Urothelium cell line (cell line): Measurements from ENCODE around the gene TMEM235.
"Not testable (repeated sequence)": the region's sequence is repeated elsewhere in the genome, so short reads cannot be mapped to it uniquely, and the experiment has no call there.

ENCODE experiments used
- DNase-seq: peaks from one replicate; pipeline ENCODE4 v3.0.0; 2011; ENCODE audit warnings: low spot score, mixed read lengths
- FAIRE-seq: peaks from 2 replicates; lab custom pipeline; 2011; peaks lifted over from hg19 to GRCh38; lab: Jason Lieb, UNC

TMEM235 gene

DNA sequence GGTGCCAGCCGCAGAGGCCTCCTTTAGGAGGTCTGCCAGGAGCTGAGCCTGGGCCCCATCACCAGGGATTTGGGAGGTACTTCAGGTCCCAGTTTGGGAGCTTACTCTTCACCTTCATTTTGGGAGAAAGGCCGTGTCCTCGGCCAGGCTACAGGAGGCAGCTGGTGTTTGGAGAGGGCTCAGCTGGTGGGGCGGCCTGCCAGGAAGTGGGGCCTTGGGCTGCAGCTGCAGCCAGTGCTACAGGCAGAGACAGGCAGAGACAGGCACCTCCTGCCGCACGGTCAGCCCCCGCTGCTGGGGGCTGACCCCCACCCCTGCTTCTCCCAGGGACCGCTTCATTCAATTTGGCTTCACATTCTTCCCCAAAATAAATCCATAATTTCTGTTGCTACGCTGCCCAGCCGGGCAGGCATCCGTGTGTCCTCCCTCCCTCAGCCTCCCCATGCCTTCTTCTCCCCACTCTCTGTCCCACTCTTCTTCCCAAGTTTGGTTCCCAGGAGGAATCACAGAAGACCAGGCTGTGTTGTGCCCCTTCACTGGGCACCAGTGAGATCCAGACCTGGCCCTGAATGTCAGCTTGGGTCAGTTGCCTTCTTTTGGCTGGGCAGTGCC, 6.1 kb downstream of the TMEM235 start:
- FAIRE-seq (no peak), DNase-seq (no peak)

DNA sequence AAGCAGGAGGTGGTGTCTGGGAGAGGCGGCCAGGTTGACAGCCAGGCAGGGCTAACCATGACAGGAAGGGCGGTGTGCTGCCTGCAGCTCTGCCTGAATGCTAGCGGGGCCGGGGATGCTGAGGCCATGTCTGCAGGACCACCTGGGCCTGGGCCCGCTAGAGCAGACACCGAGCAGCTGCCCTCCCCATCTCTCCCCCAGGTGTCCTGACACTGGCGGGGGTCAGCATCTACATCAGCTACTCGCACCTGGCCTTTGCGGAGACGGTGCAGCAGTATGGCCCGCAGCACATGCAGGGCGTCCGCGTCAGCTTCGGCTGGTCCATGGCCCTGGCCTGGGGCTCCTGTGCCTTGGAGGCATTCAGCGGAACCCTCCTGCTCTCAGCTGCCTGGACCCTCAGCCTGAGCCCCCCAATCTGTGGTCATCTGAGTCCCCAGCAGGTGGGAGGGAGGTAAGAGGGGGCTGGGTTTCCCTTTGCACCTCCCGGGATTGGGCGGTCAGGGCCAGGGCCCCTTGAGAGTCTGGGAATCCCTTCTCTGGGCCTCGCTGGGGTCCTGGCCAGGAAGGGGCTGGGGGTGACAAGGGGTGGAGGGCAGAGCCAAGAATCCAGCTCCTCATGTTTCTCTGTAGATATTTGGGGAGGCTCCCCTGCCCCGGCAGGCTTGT, 7.5 kb downstream of the TMEM235 start:
- FAIRE-seq = no peak
- no peak for DNase-seq

DNA sequence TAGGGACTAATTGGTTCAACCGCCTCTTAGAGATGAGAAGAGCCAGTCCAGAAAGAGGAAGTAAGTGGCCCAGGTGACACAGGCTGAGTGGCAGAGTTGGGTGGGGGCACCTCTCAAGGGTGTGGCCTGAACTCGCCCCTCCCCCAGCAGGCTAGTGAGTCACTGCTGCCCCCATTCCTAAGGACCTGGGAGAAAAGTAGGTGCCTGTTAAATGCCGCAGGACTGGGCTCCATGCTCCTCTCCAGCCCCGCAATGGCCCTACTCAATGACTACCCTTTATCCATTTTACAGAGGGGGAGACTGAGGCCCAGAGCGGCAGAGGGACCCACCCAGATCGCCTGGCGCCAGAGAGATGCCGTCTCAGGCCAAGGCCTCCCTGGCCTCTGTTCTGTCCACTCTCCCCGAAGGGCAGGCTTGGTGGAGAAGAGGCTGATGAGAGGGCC, 8.1 kb downstream of the TMEM235 start:
- DNase-seq = no peak
- FAIRE-seq = no peak

DNA sequence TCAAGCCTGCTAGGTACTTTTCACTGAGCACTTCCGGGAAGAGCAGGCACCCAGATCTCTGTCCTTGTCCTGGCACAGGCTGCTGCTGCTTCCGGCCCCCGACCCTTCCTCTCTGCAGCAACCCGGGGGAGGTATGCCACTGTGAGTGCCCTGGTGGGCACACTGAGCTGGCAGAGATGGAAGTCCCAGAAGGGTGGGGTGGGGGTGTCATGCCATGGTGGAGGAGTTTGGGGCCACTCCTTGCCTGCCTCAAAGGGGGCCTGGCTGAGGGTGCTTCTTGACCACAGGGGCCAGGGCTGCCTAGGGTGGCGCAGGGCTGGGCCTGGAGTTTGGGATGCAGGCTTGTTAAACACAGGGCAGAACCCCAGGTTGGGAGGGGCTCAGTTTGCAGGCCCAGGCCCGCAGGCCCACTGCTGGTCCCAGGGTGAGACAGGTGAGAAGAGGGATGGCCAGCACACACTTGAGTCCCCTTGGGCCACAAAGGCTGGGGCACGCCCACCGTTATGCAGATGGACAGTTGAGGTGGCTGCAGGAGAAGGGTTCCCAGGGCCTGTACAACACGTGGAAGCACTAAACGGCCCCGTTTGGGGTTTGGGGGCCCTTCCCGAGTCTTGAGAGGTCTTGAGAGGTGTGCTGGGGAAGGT, 8.7 kb downstream of the TMEM235 start:
- DNase-seq (no peak), FAIRE-seq (no peak)

DNA sequence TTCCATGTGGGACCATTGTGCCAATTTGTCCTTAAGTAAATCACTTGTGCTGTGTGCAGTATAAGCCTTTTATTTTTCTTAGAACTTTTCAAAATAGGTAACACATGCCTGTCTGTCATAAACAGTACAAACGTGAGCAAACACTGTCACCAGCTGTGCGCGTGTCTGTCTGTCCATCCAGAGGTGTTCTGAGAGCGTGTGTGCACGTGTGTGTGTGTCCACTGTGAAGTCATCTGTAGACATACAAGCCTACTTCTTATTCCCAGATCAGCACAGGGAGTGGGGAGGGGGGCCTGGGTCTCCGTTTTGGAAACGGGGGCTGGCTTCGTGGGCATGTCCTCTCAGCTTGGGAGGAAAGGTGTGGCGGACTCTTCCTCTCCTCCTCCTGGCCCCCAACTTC, 9.4 kb downstream of the TMEM235 start:
- DNase-seq = no peak
- FAIRE-seq = peak; percentile 88

DNA sequence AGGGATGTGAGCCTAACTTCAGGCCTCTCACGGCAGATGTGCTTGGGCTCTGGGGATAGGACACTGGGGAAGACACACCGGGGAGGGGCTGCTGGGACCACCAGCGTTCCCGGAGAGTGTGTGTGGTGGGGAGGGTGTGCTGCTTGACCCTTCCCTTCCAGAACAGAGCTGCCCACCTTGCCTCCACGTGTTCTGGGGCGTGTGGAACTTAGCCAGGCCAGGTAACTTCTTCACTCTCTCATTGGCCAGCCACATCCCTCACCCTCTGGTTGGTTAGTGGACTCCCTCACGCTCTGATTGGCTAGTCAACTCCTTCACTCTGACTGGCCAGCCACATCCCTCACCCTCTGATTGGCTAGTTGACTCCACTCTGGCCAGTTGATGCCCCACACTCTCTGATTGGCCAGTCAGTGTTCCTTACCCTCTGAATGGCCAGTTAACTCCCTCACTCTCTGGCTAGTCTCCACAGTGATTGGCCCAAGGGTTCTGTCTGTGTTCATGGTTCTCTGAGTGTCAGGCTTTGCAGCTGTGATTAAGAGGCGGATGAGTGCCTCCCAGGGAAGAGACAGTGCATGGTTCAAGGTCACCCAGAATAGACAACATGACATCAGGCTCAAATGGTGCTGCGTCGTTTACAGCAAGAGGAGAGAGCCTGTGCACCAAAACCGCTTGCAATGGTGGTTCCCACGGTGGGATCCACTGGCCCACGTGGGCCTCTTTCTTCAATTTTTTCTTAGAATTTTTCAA, 10.0 kb downstream of the TMEM235 start:
- FAIRE-seq (no peak), DNase-seq (no peak)

DNA sequence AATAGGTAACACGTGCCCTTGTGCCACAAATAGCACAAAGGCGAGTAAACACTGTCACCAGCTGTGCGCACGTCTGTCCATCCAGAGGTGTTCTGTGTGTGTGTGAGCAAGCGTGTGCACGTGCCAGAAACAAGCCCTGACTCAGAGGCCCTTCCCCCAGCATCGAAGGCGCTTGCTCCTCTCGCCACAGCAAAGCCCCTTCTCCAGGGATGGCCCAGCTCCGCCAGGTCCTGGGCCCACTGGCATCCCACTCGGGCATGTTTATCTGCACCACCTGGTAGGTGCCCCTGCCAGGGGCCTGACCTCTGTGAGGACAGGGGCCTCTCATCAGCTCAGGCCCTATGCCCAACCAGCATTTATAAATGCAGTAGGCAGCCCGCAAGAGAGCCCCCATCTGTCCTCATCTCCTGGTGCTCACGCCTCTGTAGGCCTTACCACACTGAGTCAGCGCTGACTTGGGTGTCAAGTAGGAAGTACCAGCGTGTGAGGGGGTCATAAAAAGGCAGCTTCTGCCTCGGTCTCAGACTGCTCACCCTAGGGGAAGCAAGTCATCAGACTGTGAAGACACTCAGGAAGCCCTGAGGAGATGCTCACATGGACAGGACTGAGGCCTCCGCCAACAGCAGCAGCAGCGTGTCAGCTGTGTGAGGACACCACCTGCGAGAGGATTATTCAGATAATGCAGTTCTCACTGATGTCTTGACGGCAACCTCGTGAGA, 10.8 kb downstream of the TMEM235 start:
- peak; percentile 62 for FAIRE-seq
- peak; percentile 52 for DNase-seq

DNA sequence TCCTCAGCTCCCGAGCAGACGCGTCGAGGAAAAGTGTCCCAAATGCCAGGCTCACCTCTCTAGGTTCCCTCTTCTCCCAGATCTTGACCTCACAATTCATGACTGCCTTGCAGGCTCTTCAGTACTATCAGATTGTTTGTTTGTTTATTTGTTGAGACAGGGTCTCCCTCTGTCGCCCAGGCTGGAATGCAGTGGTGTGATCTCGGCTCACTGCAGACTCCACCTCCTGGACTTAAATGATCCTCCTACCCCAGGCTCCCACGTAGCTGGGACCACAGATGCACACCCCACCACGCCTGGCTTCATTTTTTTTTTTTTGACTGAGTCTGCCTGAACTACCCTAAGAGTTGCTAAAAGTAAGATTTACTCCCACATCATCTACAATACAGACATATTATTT, 15.9 kb downstream of the TMEM235 start:
- FAIRE-seq = no peak
- no peak for DNase-seq

DNA sequence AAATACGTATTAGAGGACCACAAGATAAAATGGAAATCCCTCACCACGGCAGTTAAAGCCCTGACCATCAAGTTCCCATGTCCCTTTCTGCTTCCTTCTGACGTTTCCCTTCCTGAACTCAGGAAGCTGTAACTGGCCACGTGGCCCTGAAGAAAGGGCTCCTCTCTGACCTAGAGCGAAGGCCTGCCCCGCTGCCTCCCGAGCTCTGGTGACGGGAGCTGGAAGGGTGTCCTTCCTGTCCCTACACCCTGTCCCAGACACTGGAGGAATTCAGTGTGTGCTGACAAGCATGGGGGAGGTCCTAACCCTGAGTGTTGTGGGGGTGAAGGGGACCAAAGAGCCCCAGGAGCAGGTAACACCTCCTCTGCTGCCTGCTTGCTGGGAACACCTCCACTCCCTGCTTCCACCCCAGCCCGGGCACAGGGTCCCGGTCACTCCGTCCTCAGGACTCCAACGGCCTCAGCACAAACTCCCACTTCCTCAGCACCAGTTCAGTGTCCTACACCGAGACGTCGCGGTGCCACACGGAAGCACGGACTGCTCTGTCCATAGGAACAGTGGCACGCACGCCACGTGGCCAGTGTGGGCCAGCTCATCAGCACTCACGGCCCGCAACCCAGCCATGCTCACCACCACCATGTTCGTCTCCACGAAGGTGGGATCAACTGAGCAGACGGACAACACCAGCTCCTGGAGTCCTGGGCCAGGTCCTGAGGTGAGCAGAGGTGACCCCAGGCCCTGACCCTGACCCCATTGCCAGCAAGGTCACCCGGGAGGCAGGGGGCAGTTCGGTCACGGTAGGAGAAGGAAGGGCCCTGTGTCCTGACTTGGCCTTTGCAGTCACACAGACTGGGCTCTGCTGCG, 16.9 kb downstream of the TMEM235 start:
- peak; percentile 50 for FAIRE-seq

DNA sequence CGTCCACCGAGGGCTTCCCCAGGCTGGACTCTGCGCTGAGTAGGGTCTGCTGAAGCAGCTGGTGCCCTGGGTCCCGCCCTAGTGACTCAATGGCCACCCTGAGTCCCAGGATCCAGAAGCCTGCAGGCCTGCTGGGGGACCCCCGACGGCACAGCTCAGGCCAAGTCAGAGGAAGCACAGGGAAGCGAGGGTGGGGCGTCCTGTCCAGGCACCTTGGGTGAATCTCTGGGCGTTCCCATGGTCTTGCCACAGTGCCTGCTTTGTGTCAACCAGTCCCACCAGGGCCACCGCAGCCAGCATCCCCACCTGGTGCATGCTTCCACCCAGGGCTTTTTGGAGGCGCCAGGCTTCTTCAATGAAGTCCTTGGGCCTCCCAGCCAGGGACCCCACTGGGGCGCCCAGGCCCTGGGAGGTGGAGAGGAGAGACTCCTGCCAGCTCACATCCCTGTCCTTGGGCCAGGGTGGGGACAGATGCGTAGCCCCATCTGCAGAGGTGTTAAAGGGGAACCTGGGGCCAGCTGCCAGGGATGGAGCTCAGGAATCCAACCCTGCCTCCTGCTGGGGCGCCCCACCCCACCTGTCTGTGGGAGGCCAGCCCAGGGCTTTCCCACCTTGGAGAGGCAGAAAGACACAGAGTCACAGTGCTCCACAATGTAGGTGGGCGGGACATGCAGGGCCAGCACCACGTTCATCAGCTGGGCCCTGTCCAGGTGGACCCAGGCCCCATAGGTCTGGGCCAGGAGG, 17.8 kb downstream of the TMEM235 start:
- DNase-seq (no peak), FAIRE-seq (no peak)

More for the DNA sequence above, 16.9 kb downstream of the TMEM235 start:
- no peak for DNase-seq

DNA sequence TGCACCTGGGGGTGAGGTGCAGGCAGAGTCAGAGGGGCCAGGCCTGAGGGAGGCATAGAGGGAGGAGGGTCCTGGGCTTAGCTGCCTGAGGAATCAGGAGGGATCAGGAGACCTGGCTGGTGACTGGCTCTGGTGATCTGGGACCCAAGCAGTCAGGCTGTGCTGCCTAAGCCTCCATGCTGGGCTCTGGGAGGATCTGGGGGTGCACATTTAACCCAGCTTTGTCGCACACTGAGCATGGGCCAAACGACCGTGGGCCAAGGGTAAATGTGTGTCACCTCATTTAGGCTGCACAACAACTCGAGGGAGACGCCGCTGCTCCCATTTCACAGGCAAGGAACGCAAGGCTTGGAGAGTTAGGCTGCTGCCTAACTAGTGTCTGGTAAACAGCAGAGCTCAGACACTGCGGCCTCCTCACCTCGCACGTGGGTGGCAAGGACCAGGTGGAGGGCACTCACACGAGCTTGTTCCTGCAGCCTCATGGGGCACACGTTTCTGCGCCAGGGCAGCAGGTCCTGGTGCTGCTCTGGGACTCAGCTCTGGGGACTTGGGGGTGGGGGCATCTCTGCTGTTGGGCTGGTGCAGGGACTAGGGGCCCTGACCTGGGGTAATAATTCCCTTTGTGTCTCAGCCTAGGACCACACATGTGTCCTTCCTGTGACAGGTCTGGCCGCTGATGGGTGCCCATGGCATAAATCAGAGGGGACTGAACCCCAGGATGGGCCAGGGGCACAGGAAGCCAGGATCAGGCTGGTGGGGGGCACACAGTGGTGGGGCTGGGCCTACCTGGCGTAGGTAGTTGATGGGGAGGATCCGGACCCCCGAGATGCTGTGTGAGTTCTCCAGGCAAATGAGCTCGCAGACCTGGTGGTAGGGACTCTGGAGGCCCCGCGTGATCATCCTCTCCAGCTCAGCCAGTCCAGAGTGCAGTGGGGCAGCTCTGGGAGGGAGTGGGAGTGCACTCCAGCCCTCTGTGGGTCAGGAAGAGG, 18.7 kb downstream of the TMEM235 start:
- DNase-seq (no peak), FAIRE-seq (peak; percentile 75)

DNA sequence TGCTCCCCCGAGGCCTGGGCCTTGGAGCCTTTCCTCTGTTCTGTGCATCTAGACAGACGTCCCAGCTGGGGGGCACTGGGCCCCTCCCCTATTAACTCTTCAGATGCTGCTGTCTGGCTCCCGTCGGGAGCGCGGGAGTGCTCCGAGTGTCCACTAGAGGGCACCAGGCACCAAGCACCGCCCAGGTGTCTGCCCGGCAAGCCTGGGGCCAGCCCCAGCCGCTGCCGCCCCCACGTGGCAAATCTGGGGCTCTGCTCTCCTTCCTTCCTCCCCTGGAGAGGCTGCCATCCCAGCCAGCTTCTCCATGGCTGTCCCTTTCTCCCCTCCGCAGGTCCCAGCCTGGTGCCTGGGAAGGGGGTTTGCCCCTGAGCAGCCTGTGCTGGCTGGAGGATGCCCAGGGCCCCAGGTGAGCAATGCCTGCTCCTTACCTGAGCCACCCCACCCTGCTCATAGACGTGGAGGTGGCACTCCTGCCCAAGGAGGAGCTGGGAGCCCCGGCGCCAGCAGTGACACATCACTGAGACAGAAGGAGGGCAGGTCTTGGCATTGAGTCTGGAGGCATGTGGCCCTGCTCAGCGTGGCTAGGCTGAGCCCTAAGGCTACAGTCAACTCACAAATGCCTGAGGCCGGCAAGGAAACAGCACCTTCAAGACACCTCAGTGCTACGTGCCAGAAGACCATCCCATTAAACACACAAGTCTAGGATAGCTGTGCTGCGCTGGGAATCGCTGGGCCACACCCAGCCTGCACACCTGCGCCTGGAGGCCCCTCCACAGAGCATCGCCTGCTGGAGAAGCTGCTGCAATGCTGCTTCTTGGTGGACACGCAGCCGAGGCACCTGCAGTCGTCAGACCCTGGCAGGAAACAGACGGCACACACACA, 19.7 kb downstream of the TMEM235 start:
- DNase-seq (peak; percentile 97), FAIRE-seq (peak; percentile 82)

DNA sequence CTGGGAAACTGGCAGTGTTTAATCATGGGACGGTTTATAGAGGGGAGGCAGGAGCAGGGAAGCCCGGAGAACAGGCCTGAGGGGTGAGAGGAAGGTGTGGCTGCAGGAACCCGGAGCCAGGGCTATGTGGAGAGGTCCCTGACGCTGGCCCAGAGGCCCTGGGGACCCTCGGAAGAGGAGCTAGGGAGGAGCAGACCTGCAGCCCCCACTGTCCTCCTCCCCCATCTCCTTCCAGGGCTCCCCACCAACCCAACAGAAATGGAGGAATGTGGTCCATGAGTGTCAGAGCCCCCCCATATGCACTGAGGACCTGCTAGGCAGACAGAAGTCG, 20.3 kb downstream of the TMEM235 start:
- DNase-seq = no peak
- FAIRE-seq = no peak

DNA sequence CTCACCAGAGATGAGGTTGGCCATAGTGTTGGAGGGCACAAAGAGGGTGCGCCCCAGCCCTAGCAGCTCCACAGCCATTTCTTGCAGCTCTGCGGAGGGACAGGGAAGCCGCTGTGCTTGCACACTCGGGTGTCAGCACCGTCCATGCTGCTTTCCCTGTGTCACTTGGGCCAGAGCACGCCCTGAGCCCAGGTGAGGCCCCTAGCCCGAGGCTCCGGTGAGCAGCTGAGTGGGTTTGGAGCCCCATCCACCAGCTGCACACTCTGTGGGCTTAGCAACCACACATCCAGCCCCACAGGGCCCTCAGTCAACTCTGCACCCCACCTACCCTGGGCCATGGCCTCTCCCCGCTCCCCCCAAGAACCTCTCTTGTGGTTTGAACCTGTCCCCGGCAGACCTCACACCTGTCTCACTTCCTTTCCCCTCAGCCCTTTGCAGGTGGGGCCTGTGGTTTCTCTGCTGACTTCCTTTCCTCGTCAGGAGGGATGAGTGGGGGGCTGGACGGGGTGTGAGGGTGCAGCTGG, 20.7 kb downstream of the TMEM235 start:
- no peak for FAIRE-seq
- no peak for DNase-seq

DNA sequence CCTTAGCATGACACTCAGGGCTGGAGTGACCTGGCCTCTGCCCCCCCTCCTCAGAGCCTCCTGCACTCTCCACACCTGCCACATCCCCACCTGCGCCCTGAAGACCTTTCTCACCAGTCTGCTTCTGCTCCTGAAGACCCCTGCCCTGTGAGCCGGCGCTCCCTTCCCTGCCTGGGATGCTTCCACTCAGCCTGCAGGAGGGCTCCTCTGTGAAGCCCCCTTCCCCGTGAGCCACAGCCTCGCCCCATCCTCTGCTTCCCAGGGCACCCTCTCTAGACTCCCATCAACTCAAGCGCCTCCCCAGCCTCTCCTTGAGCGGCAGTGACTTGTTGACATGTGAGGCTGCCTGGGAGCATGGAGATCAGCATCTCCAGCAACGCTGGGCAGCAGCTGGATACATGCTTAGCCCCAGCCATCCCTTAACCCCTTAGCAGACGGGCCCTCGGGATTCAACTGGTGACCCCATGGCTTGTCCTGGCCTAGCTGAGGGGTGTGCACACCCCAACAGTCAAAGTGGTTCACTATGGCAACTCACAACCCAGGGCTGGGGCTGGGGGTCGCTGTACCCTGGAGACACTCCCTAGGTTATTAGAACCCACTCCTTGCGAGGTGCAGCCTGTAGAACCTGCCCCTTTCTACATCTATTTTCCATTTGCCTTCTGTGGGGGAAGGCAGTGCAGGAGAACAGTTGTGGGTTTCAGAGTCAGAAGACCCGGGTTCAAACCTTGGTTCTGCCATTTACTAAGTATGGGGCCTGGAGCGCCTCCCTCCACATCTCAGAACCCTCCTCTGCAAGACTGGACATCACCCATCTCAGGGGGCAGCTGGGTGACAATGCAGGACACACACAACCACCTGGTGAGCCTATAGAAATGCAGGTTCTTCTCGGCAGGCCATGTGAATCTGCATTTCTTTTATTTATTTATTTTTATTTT, 21.5 kb downstream of the TMEM235 start:
- FAIRE-seq = peak; percentile 65
- no peak for DNase-seq

DNA sequence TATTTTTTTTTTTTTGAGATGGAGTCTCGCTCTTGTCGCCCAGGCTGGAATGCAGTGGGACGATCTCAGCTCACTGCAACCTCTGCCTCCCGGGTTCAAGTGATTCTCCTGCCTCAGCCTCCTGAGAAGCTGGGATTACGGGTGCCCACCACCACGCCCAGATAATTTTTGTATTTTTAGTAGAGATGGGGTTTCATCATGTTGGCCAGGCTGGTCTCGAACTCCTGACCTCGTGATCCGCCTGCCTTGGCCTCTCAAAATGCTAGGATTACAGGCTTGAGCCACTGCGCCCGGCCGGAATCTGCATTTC, 22.2 kb downstream of the TMEM235 start:
- DNase-seq, FAIRE-seq: not testable (repeated sequence)
